ENCODE results near the gene CCDC197. TPM values are rescaled to one million over a fixed set of nuclear protein-coding genes. Genes with fewer than 3 reads are reported as not detected.

Gene CCDC197
- total and polyA plus RNA-seq, 4 donors, result 0.60 TPM; not detected in 3

DNA sequence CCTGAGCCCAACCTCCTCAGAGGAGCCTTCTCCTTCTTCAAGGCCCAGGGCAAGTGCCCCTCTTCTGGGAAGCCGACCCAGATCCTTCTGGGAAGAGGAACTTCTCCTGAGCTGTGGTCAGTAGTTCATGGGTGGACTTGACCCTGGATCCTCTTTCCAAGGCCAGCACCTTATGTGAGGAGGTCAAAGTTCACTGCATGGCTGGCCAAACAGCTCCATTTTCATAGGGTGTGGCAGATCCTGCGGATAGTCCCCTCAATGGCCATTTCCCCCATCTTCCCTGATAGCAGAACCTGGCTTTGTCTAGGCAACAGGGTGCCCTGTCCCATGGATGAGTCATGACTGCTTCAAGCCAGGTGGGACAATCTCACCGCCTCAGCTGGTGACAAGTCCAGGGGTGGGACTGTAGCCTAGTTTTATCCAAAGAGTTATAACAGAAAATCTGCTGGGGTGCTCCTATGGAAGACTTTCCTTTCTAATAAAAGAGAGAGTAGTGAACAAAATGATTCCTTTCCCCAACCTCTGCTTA is 31.1 kb upstream of the CCDC197 start:
- 95 to 96% methylated on average over 3 of the region's 3 CpGs for WGBS, 2 donors
- ATAC-seq (ENCODE audit: low FRiP score) (no peak), DNase-seq (no peak)
- H3K27ac ChIP-seq (ENCODE audit: low read depth in 1 of 2, low read length in 2 of 2), result peak overlapping the region; percentile 87 to 99
- peaks cover 0 to 3% of the 10 kb centered on the region in 2 donors for H3K4me1 ChIP-seq (ENCODE audit: control insufficient read depth in 1 of 2, insufficient read depth in 2 of 2, low read length in 2 of 2)
- peaks cover 0 to 5% of the 10 kb centered on the region in 2 donors for H3K36me3 ChIP-seq (ENCODE audit: control insufficient read depth in 1 of 2, insufficient read depth in 2 of 2, low read length in 1 of 2)
- no peaks in the 10 kb centered on the region for H3K27me3 ChIP-seq (ENCODE audit: control insufficient read depth in 1 of 2, insufficient read depth in 2 of 2, low read length in 1 of 2)
- intact Hi-C loops (cut with DNase I), result no loop called here
- H3K9me3 ChIP-seq (ENCODE audit: control insufficient read depth, low read length), result no peaks in the 10 kb centered on the region
- no peak overlapping the region for H3K4me3 ChIP-seq (ENCODE audit: low read length in 2 of 2)

GRCh38 chr14:93967637-93968250 is 29.4 kb upstream of the CCDC197 start:
- H3K36me3 ChIP-seq (ENCODE audit: control insufficient read depth in 1 of 2, insufficient read depth in 2 of 2, low read length in 1 of 2), result peaks cover 0 to 5% of the 10 kb centered on the region in 2 donors
- intact Hi-C loops (cut with DNase I), result no loop called here
- H3K4me3 ChIP-seq (ENCODE audit: low read length in 2 of 2), result no peak overlapping the region
- H3K27me3 ChIP-seq (ENCODE audit: control insufficient read depth in 1 of 2, insufficient read depth in 2 of 2, low read length in 1 of 2), result no peaks in the 10 kb centered on the region
- H3K4me1 ChIP-seq (ENCODE audit: control insufficient read depth in 1 of 2, insufficient read depth in 2 of 2, low read length in 2 of 2), result peaks cover 0 to 3% of the 10 kb centered on the region in 2 donors
- ATAC-seq (ENCODE audit: low FRiP score), result no peak
- WGBS, 2 donors, result 32 to 40% methylated on average over 10 of the region's 10 CpGs
- peak overlapping the region; percentile 62 to 81 for H3K27ac ChIP-seq (ENCODE audit: low read depth in 1 of 2, low read length in 2 of 2)
- DNase-seq, result no peak
- no peaks in the 10 kb centered on the region for H3K9me3 ChIP-seq (ENCODE audit: control insufficient read depth, low read length)

- Histone ChIP-seq H3K9me3 (ENCODE audit: control insufficient read depth, low read length) (no peaks in the 10 kb centered on the region), H3K4me3 (ENCODE audit: low read length in 2 of 2) (no peak overlapping the region), H3K27me3 (ENCODE audit: control insufficient read depth in 1 of 2, insufficient read depth in 2 of 2, low read length in 1 of 2) (no peaks in the 10 kb centered on the region), H3K36me3 (ENCODE audit: control insufficient read depth in 1 of 2, insufficient read depth in 2 of 2, low read length in 1 of 2) (peaks cover 0 to under 1% of the 10 kb centered on the region in 2 donors), H3K27ac (ENCODE audit: low read depth in 1 of 2, low read length in 2 of 2) (peak overlapping the region; percentile 72 to 91), H3K4me1 (ENCODE audit: control insufficient read depth in 1 of 2, insufficient read depth in 2 of 2, low read length in 2 of 2) (peaks cover 0 to 6% of the 10 kb centered on the region in 2 donors)
- intact Hi-C loops (cut with DNase I), result no loop called here
- ATAC-seq (ENCODE audit: low FRiP score), result peak; percentile 67
- DNase-seq, result peak in 1 of 2 donors; percentile 67
- 46 to 50% methylated on average over 12 of the region's 12 CpGs for WGBS, 2 donors
Measured at GRCh38 chr14:93969082-93969828, 27.8 kb upstream of the CCDC197 start.

DNA sequence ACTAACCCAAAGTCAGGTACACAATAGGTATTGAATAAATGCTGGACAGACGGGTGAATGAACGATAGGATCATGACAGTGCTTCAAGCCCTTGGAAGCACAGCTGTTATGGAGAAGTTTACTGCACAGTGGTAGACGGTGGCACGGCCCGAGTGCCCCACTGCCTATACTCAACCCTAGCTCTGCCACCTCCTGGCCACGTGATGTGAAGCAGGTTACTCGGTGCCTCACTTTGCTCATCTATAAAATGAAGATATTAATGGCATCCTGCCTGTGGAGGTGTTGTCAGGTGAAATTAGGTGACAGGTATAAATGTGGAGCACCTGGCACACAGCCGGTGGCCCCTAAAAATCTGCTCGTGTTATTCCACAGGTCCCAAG is 26.5 kb upstream of the CCDC197 start:
- Histone ChIP-seq H3K9me3 (ENCODE audit: control insufficient read depth, low read length) (no peaks in the 10 kb centered on the region), H3K4me3 (ENCODE audit: low read length in 2 of 2) (no peak overlapping the region), H3K27ac (ENCODE audit: low read depth in 1 of 2, low read length in 2 of 2) (peak overlapping the region; percentile 71 to 91), H3K27me3 (ENCODE audit: control insufficient read depth in 1 of 2, insufficient read depth in 2 of 2, low read length in 1 of 2) (no peaks in the 10 kb centered on the region), H3K4me1 (ENCODE audit: control insufficient read depth in 1 of 2, insufficient read depth in 2 of 2, low read length in 2 of 2) (peaks cover 0 to 6% of the 10 kb centered on the region in 2 donors), H3K36me3 (ENCODE audit: control insufficient read depth in 1 of 2, insufficient read depth in 2 of 2, low read length in 1 of 2) (no peaks in the 10 kb centered on the region)
- DNase-seq (no peak), ATAC-seq (ENCODE audit: low FRiP score) (no peak)
- intact Hi-C loops (cut with DNase I), result no loop called here
- WGBS, 2 donors, result 37 to 48% methylated on average over 9 of the region's 9 CpGs

GRCh38 chr14:93970965-93971634 is 26.0 kb upstream of the CCDC197 start:
- Histone ChIP-seq H3K27me3 (ENCODE audit: control insufficient read depth in 1 of 2, insufficient read depth in 2 of 2, low read length in 1 of 2) (no peaks in the 10 kb centered on the region), H3K9me3 (ENCODE audit: control insufficient read depth, low read length) (no peaks in the 10 kb centered on the region), H3K4me1 (ENCODE audit: control insufficient read depth in 1 of 2, insufficient read depth in 2 of 2, low read length in 2 of 2) (peaks cover 0 to 3% of the 10 kb centered on the region in 2 donors), H3K36me3 (ENCODE audit: control insufficient read depth in 1 of 2, insufficient read depth in 2 of 2, low read length in 1 of 2) (no peaks in the 10 kb centered on the region), H3K4me3 (ENCODE audit: low read length in 2 of 2) (no peak overlapping the region), H3K27ac (ENCODE audit: low read depth in 1 of 2, low read length in 2 of 2) (peak overlapping the region; percentile 38 to 71)
- intact Hi-C loops (cut with DNase I), result no loop called here
- ATAC-seq (ENCODE audit: low FRiP score) (no peak), DNase-seq (no peak)
- WGBS, 2 donors, result 59 to 66% methylated on average over 15 of the region's 15 CpGs

- intact Hi-C loops (cut with DNase I), result no loop called here
- ATAC-seq (ENCODE audit: low FRiP score) (no peak), DNase-seq (no peak)
- Histone ChIP-seq H3K9me3 (ENCODE audit: control insufficient read depth, low read length) (no peaks in the 10 kb centered on the region), H3K4me1 (ENCODE audit: control insufficient read depth in 1 of 2, insufficient read depth in 2 of 2, low read length in 2 of 2) (peaks cover 0 to 3% of the 10 kb centered on the region in 2 donors), H3K27ac (ENCODE audit: low read depth in 1 of 2, low read length in 2 of 2) (peak overlapping the region in 1 of 2 donors; percentile 38), H3K36me3 (ENCODE audit: control insufficient read depth in 1 of 2, insufficient read depth in 2 of 2, low read length in 1 of 2) (no peaks in the 10 kb centered on the region), H3K27me3 (ENCODE audit: control insufficient read depth in 1 of 2, insufficient read depth in 2 of 2, low read length in 1 of 2) (no peaks in the 10 kb centered on the region), H3K4me3 (ENCODE audit: low read length in 2 of 2) (no peak overlapping the region)
- WGBS, 2 donors, result 43 to 68% methylated on average over 3 of the region's 3 CpGs
Measured at GRCh38 chr14:93971635-93972027, 25.5 kb upstream of the CCDC197 start.

DNA sequence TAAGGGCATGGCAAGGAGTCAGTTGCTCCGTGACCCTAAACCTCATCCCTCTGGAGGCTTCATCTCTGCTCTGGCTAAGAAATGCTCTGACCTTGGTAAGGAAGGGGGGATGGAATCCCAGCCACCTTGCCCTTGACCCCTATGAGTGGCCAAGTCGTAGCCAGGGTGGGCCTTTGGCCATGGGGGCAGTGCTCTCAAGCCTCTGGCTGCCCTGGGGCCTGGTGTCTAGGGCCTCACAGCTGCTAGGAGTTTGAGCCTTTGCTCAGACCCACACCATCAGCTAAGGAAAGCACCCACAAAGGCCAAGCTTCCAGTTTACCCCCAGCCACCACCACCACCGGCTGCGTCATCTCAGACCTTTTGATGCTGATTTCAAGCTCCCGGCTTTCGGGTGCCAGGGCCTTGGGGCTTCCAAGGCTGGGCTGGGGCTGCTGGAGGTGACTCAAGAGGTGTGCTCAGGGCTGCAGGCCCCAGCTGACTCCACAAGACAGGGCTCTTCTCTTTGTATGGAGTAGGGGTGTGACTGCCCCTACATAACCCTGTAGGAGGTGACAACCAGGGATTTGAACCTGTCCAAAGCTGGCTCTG is 24.4 kb upstream of the CCDC197 start:
- H3K4me3 ChIP-seq (ENCODE audit: low read length in 2 of 2), result no peak overlapping the region
- peaks cover 0 to 3% of the 10 kb centered on the region in 2 donors for H3K4me1 ChIP-seq (ENCODE audit: control insufficient read depth in 1 of 2, insufficient read depth in 2 of 2, low read length in 2 of 2)

GRCh38 chr14:93973607-93974006 is 23.5 kb upstream of the CCDC197 start:
- no peaks in the 10 kb centered on the region for H3K36me3 ChIP-seq (ENCODE audit: control insufficient read depth in 1 of 2, insufficient read depth in 2 of 2, low read length in 1 of 2)
- H3K4me1 ChIP-seq (ENCODE audit: control insufficient read depth in 1 of 2, insufficient read depth in 2 of 2, low read length in 2 of 2), result peaks cover 0 to 3% of the 10 kb centered on the region in 2 donors
- intact Hi-C loops (cut with DNase I), result no loop called here
- H3K9me3 ChIP-seq (ENCODE audit: control insufficient read depth, low read length), result no peaks in the 10 kb centered on the region
- no peaks in the 10 kb centered on the region for H3K27me3 ChIP-seq (ENCODE audit: control insufficient read depth in 1 of 2, insufficient read depth in 2 of 2, low read length in 1 of 2)
- DNase-seq (no peak), ATAC-seq (ENCODE audit: low FRiP score) (no peak)
- H3K4me3 ChIP-seq (ENCODE audit: low read length in 2 of 2), result no peak overlapping the region
- 45 to 53% methylated on average over 6 of the region's 6 CpGs for WGBS, 2 donors
- peak overlapping the region in 1 of 2 donors; percentile 30 for H3K27ac ChIP-seq (ENCODE audit: low read depth in 1 of 2, low read length in 2 of 2)

More for the DNA sequence above, 24.4 kb upstream of the CCDC197 start:
- ATAC-seq (ENCODE audit: low FRiP score) (no peak), DNase-seq (no peak)
- Histone ChIP-seq H3K36me3 (ENCODE audit: control insufficient read depth in 1 of 2, insufficient read depth in 2 of 2, low read length in 1 of 2) (no peaks in the 10 kb centered on the region), H3K27ac (ENCODE audit: low read depth in 1 of 2, low read length in 2 of 2) (peak overlapping the region; percentile 3 to 4), H3K9me3 (ENCODE audit: control insufficient read depth, low read length) (no peaks in the 10 kb centered on the region), H3K27me3 (ENCODE audit: control insufficient read depth in 1 of 2, insufficient read depth in 2 of 2, low read length in 1 of 2) (no peaks in the 10 kb centered on the region)
- WGBS, 2 donors, result 54 to 59% methylated on average over 6 of the region's 6 CpGs
- intact Hi-C loops (cut with DNase I), result no loop called here

Measured in aorta (tissue), 5 donors.